GM19324 (cell line): ENCODE data around the gene MTA3.
A peak's percentile ranks its signal among the peaks of the same experiment; 100 is the strongest.
"Not testable (repeated sequence)": the region's sequence is repeated elsewhere in the genome, so short reads cannot be mapped to it uniquely, and the experiment has no call there.

ENCODE experiments used
- ATAC-seq: cut with Tn5 transposase; IDR thresholded peaks from one replicate; pipeline ENCODE4 v1.9.1; 2021; ENCODE audit warnings: mild to moderate bottlenecking, moderate library complexity; ENCODE audit not compliant: unreplicated experiment, low FRiP score

MTA3 gene

DNA sequence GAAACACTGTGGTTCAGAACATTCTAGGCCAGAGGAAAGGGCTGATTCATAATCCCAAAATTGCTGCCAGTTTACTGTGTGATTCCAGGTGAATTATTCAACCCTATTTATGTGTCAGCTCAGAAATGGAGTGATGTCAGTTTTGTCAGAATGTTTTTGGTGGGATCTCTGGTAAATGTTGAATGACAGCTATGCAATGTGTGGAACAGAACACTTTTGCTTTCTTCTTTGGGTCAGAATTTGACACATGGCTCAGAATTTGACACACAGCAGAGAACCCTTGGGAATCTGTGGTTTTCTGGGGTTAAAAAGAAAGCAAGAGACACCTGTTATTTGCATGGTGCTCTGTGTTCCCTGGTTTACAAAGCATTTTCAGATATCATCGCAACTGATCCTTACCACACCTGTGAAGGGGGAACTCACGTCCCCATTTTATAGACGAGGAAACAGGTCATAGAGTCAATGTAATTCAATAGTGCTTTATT, 1.6 kb upstream of the MTA3 start:
- ATAC-seq: peak; percentile 51

GRCh38 chr2:42567364-42567763, 1.1 kb upstream of the MTA3 start:
- no peak for ATAC-seq

GRCh38 chr2:42567806-42568400, 529 bp upstream of the MTA3 start:
- peak; percentile 86 for ATAC-seq

- no peak for ATAC-seq
These were observed 782 bp downstream of the MTA3 start for GRCh38 chr2:42569116-42569711.

DNA sequence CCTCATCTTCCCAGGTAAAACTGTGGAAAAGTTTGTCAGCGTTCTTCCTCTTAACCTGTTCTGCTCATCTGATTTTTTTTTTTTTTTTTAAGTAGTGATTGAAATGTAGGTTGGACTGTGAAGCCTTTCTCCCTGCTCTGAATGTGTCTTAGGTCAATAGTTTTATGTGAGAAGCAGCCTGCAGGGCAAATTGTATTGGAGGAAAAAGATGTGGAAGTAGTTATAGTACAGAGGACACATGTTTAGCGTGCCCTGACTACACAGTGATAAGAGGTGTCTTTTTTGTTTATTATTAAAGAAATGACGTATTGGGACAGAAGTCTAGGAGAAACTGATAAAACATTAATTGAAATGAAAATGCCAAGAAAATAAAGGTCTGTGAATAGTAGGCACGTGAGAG, 1.5 kb downstream of the MTA3 start:
- no peak for ATAC-seq

DNA sequence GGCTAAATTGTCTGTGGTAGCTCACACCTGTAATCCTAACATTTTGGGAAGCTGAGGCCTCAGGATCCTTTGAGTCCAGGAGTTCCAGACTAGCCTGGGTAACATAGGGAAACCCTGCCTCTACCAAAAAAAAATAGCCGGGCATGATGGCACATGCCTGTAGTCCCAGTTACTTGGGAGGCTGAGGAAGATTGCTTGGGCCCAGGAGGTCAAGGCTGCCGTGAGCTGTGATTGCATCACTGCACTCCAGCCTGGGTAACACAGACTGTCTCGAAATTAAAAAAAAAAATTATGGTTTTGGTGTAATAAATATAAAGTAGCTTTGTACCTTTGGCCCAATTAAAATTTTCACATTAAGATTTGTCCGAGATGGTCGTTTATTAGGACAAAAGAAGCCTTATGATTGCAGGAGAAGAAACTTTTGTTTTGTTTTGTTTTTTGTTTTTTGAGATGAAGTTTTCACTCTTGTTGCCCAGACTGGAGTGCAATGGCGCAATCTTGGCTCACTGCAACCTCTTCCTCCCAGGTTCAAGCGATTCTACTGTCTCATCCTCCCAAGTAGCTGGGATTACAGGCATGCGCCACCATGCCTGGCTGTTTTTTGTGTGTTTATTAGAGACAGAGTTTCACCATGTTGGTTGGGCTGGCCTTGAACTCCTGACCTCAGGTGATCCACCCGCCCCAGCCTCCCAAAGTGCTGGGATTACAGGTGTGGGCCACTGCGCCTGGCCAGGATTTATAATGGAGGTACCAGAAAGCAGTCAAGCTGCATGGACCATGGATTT, 4.1 kb downstream of the MTA3 start:
- ATAC-seq: no peak

- no peak for ATAC-seq
These were observed 4.8 kb downstream of the MTA3 start for GRCh38 chr2:42573256-42573655.

GRCh38 chr2:42575458-42576064, 7.1 kb downstream of the MTA3 start:
- no peak for ATAC-seq

GRCh38 chr2:42578621-42579020, 10.2 kb downstream of the MTA3 start:
- ATAC-seq: no peak

DNA sequence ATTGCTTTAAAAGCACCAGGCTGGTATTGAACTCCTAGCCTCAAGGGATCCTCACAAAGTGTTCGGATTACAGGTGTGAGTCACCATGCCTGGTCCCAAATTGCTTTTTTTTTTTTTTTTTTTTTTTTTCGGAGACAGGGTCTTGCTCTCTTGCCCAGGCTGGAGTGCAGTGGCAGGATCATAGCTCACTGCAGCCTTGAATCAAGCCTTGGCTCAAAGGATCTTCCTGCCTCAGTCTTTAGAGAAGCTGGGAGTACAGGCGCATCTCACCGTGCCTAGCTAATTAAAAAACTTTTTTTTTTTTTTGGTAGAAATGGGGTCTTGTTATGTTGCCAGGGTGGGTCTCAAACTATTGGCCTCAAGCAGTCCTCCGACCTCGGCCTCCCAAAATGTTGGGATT, 12.8 kb downstream of the MTA3 start:
- no peak for ATAC-seq

DNA sequence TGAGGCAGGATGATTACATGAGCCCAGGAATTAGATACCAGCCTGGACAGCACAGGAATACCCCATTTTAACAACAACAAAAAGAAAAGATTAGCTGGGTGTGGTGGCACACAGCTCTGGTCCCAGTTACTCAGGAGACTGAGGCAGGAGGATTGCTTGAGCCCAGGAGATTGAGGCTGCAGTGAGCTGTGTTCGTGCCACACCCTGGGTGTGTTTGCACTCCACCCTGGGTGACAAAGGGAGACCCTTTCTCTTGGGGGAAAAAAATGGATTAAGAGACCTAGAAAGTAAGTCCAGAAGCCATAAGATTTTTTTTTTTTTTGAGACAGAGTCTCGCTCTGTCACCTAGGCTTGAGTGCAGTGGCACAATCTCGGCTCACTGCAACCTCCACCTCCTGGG, 16.2 kb downstream of the MTA3 start:
- not testable (repeated sequence) for ATAC-seq

DNA sequence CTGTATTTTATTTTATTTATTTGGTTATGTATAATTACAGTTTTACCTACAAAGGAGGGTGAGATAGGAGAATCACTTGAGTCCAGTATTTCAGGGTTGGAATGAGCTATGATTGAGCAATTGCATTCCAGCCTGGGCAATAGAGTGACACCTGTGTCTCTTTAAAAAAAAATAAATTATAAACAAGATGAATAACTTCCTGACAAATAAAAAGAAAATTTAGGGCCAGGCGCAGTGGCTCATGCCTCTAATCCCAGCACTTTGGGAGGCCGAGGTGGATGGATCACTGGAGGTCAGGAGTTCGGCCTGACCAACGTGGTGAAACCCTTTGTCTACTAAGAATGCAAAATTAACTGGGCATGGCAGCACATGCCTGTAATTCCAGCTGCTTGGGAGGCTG, 17.3 kb downstream of the MTA3 start:
- no peak for ATAC-seq

DNA sequence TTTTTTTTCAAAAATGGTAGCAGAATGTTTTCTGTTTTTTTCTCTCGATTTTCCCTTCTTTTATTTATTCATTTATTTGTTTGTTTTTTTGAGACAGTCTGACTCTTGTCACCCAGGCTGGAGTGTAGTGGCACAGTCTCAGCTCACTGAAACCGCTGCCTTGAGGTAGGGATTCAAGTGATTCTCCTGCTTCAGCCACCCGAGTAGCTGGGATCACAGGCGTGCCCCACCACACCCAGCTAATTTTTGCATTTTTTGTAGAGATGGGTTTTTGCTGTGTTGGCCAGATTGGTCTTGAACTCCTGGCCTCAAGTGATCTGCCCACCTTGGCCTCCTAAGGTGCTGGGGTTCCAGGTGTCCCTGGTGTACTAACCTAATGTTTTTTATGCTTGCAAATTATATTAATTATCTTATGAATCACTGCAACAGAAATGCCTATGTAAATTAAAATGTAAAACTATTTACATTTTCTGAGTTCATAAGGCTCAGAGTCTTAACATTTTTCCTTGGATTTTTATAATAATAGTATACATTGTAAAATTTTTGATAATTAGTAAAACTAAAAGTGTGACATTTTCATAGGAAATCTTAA, 19.2 kb downstream of the MTA3 start:
- no peak for ATAC-seq

DNA sequence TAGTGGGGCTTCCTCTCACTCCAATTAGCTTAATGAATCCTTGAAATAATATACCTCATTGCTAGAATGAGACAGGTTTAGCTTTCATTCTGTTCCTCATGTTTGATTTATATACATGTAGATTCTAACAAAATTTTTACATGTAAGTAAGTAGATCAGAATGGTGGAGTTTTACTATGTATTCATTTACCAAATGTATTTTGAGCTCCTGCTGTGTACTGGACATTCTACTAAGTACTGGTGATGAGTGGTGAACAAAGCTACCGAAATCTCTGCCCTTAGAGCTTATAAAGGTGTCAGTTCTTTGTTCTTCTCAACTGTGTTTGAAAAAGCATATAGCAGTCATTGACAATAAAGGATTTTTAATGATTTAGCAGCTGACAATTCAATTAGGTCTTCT, 19.7 kb downstream of the MTA3 start:
- no peak for ATAC-seq

- no peak for ATAC-seq
These were observed 21.7 kb downstream of the MTA3 start for GRCh38 chr2:42590176-42590575.

- no peak for ATAC-seq
These were observed 24.9 kb downstream of the MTA3 start for GRCh38 chr2:42593282-42593681.

GRCh38 chr2:42598656-42599055, 30.2 kb downstream of the MTA3 start:
- no peak for ATAC-seq

DNA sequence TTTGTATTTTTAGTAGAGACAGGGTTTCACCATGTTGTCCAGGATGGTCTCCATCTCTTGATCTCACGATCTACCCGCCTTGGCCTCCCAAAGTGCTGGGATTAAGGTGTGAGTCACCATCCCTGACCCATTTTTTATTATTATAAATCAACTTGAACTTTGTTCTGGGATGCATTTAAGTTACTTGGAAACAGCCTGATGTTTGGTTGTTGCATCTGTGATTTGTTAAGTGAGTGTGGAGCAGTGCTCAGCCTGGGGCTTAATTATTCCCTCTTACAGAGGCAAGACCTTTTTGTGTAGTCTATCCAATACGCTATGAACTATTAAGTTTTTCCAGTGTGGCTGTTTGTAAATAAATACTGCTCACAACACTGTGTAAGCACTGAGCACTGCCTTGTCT, 32.6 kb downstream of the MTA3 start:
- no peak for ATAC-seq

DNA sequence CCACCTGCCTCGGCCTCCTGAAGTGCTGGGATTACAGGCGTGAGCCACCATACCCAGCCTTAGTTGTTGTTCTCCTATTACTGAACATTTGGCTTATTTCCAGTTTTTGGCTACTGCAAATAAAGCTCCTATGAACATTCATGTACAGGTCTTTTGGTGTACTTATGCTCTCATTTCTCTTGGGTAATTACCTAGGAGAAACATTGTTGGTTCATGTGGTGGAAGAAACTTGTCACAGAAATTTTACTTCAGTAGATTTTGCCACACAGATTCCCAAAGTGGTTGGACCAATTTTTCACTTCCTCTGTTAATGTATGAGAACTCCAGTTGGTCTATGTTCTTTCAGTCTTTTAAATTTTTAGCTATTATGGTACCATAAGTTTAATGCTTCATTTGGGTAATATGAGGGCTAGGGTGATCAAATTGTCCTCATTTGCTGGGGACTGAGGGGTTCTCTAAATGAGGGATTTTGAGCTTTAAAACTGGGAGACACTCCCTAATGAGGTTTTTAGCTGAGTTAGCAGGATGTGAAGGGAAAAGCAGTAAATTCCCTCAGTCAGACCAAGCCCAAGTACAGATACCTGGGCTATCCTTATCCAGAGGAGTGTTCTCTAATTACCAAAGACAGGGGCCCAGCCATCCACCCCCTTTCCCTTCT, 33.9 kb downstream of the MTA3 start:
- ATAC-seq: no peak

GRCh38 chr2:42602876-42603219, 34.4 kb downstream of the MTA3 start:
- no peak for ATAC-seq
